T1000 (cell line): ENCODE results near the gene RSBN1.
"Not testable (repeated sequence)": the region's sequence is repeated elsewhere in the genome, so short reads cannot be mapped to it uniquely, and the experiment has no call there.

Experiments used
- DNase-seq: peaks from one replicate; lab custom pipeline; 2025; ENCODE audit warnings: mixed read lengths; lab: John Stamatoyannopoulos, UW

The RSBN1 gene

GRCh38 chr1:113780374-113781146 is 31.7 kb downstream of the RSBN1 start:
- no peak for DNase-seq

- DNase-seq, result no peak
Observed at GRCh38 chr1:113779542-113779941, 32.7 kb downstream of the RSBN1 start.

- DNase-seq, result no peak
Observed at GRCh38 chr1:113777561-113777960, 34.7 kb downstream of the RSBN1 start.

- no peak for DNase-seq
Observed at GRCh38 chr1:113770031-113770430, 42.2 kb downstream of the RSBN1 start.

- no peak for DNase-seq
Observed at GRCh38 chr1:113769601-113769970, 42.7 kb downstream of the RSBN1 start.

GRCh38 chr1:113768916-113769600 is 43.2 kb downstream of the RSBN1 start:
- no peak for DNase-seq

GRCh38 chr1:113765306-113766230 is 46.7 kb downstream of the RSBN1 start:
- DNase-seq, result no peak

GRCh38 chr1:113763661-113764060 is 48.6 kb downstream of the RSBN1 start:
- no peak for DNase-seq

GRCh38 chr1:113761937-113762336 is 50.3 kb downstream of the RSBN1 start:
- DNase-seq, result no peak

- DNase-seq, result no peak
Observed at GRCh38 chr1:113760102-113761080, 51.9 kb downstream of the RSBN1 start.

GRCh38 chr1:113759333-113760101 is 52.8 kb downstream of the RSBN1 start, which contains the start of gene PHTF1:
Gene PHTF1 (minus strand): TSS chr1:113759486. CDS start chr1:113758703, 783 bp downstream.
- DNase-seq, result peak; percentile 72

- peak; percentile 72 for DNase-seq
Observed at GRCh38 chr1:113758631-113759332, 53.5 kb downstream of the RSBN1 start.

GRCh38 chr1:113756461-113756860 is 55.8 kb downstream of the RSBN1 start:
- no peak for DNase-seq

- not testable (repeated sequence) for DNase-seq
Observed at GRCh38 chr1:113753333-113753732, 58.9 kb downstream of the RSBN1 start.

- DNase-seq, result no peak
Observed at GRCh38 chr1:113751516-113751915, 60.8 kb downstream of the RSBN1 start.

- DNase-seq, result no peak
Observed at GRCh38 chr1:113751114-113751513, 61.2 kb downstream of the RSBN1 start.

- DNase-seq, result no peak
Observed at GRCh38 chr1:113749402-113749801, 62.9 kb downstream of the RSBN1 start.

GRCh38 chr1:113747376-113747775 is 64.9 kb downstream of the RSBN1 start:
- DNase-seq, result no peak

- DNase-seq, result no peak
Observed at GRCh38 chr1:113745425-113745824, 66.9 kb downstream of the RSBN1 start.

- no peak for DNase-seq
Observed at GRCh38 chr1:113744114-113744513, 68.2 kb downstream of the RSBN1 start.
